Measurements from ENCODE around the gene VAV2.

The VAV2 gene

GRCh38 chr9:133882849-133883755 is 109.0 kb downstream of the VAV2 start:
- TF ChIP-seq ZFX (IDR thresholded peaks at IDR 0.05; ENCODE audit: borderline replicate concordance), result no peak
- no peak for TF ChIP-seq CTCF (IDR thresholded peaks at IDR 0.05)
- no peak overlapping the region for H3K27ac ChIP-seq

GRCh38 chr9:133881671-133882381 is 110.3 kb downstream of the VAV2 start:
- TF ChIP-seq CTCF (IDR thresholded peaks at IDR 0.05) (no peak), ZFX (IDR thresholded peaks at IDR 0.05; ENCODE audit: borderline replicate concordance) (no peak)
- no peak overlapping the region for H3K27ac ChIP-seq

GRCh38 chr9:133880851-133881661 is 111.1 kb downstream of the VAV2 start:
- TF ChIP-seq ZFX (IDR thresholded peaks at IDR 0.05; ENCODE audit: borderline replicate concordance), result no peak
- no peak for TF ChIP-seq CTCF (IDR thresholded peaks at IDR 0.05)
- no peak overlapping the region for H3K27ac ChIP-seq

GRCh38 chr9:133880136-133880535 is 112.0 kb downstream of the VAV2 start:
- no peak overlapping the region for H3K27ac ChIP-seq
- no peak for TF ChIP-seq ZFX (IDR thresholded peaks at IDR 0.05; ENCODE audit: borderline replicate concordance)
- TF ChIP-seq CTCF (IDR thresholded peaks at IDR 0.05), result no peak

- H3K27ac ChIP-seq, result no peak overlapping the region
- TF ChIP-seq CTCF (IDR thresholded peaks at IDR 0.05) (no peak), ZFX (IDR thresholded peaks at IDR 0.05; ENCODE audit: borderline replicate concordance) (no peak)
Measured at GRCh38 chr9:133879615-133880014, 112.5 kb downstream of the VAV2 start.

GRCh38 chr9:133878402-133878801 is 113.7 kb downstream of the VAV2 start:
- no peak overlapping the region for H3K27ac ChIP-seq
- no peak for TF ChIP-seq ZFX (IDR thresholded peaks at IDR 0.05; ENCODE audit: borderline replicate concordance)
- no peak for TF ChIP-seq CTCF (IDR thresholded peaks at IDR 0.05)
